Neural cell (in vitro differentiated cells): ENCODE results near the gene EFHB.

ENCODE experiments used
- EP300 ChIP-seq: fragments of 450-650 bp; conservative IDR thresholded peaks from 2 replicates; pipeline ENCODE4 v1.6.1; 2014; ENCODE audit warnings: antibody characterized with exemption, mild to moderate bottlenecking, moderate library complexity; ENCODE audit not compliant: poor library complexity, severe bottlenecking
- EZH2 ChIP-seq: fragments of 200-600, 300-800 bp; shearing (Covaris generic), sonication (generic); IDR thresholded peaks from 2 replicates; pipeline ENCODE4 v1.6.1; 2014; ENCODE audit warnings: antibody characterized with exemption, low read length, borderline replicate concordance, mild to moderate bottlenecking; ENCODE audit not compliant: insufficient read depth, poor library complexity, severe bottlenecking
- MXI1 ChIP-seq: fragments of 450-650 bp; conservative IDR thresholded peaks from 2 replicates; pipeline ENCODE4 v1.6.1; 2014; ENCODE audit warnings: antibody characterized with exemption, mild to moderate bottlenecking; ENCODE audit not compliant: poor library complexity, severe bottlenecking
- POLR2AphosphoS5 ChIP-seq: IDR thresholded peaks from 2 replicates; pipeline ENCODE4 v1.6.1; 2012
- RAD21 ChIP-seq: fragments of 450-650 bp; conservative IDR thresholded peaks from 2 replicates; pipeline ENCODE4 v1.6.1; 2014; ENCODE audit warnings: antibody characterized with exemption, mild to moderate bottlenecking, moderate library complexity
- SMC3 ChIP-seq: fragments of 450-650 bp; conservative IDR thresholded peaks from 2 replicates; pipeline ENCODE4 v1.6.1; 2014; ENCODE audit warnings: antibody characterized with exemption, mild to moderate bottlenecking, moderate library complexity; ENCODE audit not compliant: poor library complexity
- TAF1 ChIP-seq: IDR thresholded peaks from 2 replicates; pipeline ENCODE4 v1.6.1; 2012; ENCODE audit warnings: low read depth
- TF ChIP-seq, protein P1 (sequence below): fragments of 450-650 bp; IDR thresholded peaks from 2 replicates; pipeline ENCODE4 v1.5.1; 2014; ENCODE audit warnings: antibody characterized with exemption, mild to moderate bottlenecking, moderate library complexity; ENCODE audit not compliant: poor library complexity, severe bottlenecking
- TF ChIP-seq, protein P2 (sequence below): IDR thresholded peaks from 2 replicates; pipeline ENCODE4 v1.6.1; 2012; ENCODE audit warnings: borderline replicate concordance

DNA sequence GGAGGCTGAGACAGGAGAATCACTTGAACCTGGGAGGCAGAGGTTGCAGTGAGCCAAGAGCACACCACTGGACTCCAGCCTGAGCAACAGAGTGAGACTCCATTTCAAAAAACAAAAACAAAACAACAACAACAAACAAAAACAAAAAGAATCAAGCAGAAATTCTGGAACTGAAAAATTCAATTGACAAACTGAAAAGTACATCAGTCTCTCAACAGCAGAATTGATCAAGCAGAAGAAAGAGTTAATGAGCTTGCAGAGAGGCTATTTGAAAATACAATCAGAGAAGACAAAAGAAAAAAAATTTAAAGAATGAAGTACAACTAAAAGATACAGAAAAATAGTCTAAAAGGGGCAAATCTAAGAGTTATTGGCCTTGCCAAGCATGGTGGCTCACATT, 22.6 kb downstream of the EFHB start:
- TF ChIP-seq, protein P1, sequence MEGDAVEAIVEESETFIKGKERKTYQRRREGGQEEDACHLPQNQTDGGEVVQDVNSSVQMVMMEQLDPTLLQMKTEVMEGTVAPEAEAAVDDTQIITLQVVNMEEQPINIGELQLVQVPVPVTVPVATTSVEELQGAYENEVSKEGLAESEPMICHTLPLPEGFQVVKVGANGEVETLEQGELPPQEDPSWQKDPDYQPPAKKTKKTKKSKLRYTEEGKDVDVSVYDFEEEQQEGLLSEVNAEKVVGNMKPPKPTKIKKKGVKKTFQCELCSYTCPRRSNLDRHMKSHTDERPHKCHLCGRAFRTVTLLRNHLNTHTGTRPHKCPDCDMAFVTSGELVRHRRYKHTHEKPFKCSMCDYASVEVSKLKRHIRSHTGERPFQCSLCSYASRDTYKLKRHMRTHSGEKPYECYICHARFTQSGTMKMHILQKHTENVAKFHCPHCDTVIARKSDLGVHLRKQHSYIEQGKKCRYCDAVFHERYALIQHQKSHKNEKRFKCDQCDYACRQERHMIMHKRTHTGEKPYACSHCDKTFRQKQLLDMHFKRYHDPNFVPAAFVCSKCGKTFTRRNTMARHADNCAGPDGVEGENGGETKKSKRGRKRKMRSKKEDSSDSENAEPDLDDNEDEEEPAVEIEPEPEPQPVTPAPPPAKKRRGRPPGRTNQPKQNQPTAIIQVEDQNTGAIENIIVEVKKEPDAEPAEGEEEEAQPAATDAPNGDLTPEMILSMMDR: no peak
- TF ChIP-seq POLR2AphosphoS5 (no peak), EZH2 (no peak), SMC3 (no peak), EP300 (no peak), TAF1 (no peak), RAD21 (no peak), MXI1 (no peak)
- TF ChIP-seq, protein P2, sequence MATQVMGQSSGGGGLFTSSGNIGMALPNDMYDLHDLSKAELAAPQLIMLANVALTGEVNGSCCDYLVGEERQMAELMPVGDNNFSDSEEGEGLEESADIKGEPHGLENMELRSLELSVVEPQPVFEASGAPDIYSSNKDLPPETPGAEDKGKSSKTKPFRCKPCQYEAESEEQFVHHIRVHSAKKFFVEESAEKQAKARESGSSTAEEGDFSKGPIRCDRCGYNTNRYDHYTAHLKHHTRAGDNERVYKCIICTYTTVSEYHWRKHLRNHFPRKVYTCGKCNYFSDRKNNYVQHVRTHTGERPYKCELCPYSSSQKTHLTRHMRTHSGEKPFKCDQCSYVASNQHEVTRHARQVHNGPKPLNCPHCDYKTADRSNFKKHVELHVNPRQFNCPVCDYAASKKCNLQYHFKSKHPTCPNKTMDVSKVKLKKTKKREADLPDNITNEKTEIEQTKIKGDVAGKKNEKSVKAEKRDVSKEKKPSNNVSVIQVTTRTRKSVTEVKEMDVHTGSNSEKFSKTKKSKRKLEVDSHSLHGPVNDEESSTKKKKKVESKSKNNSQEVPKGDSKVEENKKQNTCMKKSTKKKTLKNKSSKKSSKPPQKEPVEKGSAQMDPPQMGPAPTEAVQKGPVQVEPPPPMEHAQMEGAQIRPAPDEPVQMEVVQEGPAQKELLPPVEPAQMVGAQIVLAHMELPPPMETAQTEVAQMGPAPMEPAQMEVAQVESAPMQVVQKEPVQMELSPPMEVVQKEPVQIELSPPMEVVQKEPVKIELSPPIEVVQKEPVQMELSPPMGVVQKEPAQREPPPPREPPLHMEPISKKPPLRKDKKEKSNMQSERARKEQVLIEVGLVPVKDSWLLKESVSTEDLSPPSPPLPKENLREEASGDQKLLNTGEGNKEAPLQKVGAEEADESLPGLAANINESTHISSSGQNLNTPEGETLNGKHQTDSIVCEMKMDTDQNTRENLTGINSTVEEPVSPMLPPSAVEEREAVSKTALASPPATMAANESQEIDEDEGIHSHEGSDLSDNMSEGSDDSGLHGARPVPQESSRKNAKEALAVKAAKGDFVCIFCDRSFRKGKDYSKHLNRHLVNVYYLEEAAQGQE: no peak
